Amniotic stem cell (primary cell): Measurements from ENCODE around the gene DNAJA4.
"Not testable (repeated sequence)": the region's sequence is repeated elsewhere in the genome, so short reads cannot be mapped to it uniquely, and the experiment has no call there.

Experiments
- DNase-seq: peaks from one replicate; lab custom pipeline; 2025; lab: John Stamatoyannopoulos, UW

DNAJA4 gene

DNA sequence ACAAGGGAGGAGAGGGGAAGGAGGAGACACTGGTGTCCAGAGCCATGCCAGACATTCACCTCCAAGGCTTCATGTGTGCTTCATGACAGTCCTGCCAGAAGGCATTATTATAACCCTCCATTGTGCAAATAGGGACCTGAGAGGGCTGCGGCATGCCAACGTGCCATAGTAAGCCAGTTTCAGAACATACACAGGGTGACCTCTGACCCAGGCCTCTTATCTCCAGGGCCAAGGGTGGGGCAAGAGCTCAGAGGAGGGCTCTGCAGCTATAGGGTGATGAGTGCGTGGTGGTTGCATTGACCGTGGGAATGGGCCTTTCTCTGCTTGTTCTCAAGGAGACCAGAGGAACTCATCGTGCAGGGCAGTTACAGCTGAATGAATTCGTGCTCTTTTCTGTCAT, 20.3 kb upstream of the DNAJA4 start:
- no peak for DNase-seq

DNA sequence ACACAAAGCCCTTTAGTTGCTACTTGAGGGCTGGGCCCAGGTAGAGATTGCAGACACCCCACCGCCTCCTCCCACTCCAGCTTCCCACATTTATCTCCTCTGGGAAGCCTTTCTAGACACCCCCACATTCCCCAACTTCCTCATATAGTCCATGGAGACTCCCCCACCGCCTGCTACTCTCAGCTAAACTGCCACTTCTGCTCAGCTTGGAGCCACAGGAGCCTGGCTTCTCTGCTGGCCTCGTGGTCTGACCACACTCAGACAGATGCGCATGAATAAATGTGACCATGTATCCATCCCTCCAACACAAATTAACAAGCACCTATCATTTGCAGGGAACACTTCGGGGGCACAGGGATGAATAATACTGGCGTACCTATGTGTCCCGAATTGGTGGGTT, 19.5 kb upstream of the DNAJA4 start:
- DNase-seq: no peak

DNA sequence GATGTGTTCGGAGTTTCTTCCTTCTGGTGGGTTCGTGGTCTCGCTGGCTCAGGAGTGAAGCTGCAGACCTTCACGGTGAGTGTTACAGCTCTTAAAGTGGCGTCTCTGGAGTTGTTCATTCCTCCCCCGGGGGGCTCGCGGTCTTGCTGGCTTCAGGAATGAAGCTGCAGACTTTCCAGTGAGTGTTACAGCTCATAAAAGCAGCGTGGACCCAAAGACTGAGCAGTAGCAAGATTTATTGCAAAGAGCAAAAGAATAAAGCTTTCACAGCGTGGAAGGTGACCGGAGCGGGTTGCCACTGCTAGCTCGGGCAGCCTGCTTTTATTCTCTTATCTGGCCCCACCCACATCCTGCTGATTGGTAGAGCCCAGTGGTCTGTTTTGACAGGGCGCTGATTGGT, 19.0 kb upstream of the DNAJA4 start:
- not testable (repeated sequence) for DNase-seq

DNA sequence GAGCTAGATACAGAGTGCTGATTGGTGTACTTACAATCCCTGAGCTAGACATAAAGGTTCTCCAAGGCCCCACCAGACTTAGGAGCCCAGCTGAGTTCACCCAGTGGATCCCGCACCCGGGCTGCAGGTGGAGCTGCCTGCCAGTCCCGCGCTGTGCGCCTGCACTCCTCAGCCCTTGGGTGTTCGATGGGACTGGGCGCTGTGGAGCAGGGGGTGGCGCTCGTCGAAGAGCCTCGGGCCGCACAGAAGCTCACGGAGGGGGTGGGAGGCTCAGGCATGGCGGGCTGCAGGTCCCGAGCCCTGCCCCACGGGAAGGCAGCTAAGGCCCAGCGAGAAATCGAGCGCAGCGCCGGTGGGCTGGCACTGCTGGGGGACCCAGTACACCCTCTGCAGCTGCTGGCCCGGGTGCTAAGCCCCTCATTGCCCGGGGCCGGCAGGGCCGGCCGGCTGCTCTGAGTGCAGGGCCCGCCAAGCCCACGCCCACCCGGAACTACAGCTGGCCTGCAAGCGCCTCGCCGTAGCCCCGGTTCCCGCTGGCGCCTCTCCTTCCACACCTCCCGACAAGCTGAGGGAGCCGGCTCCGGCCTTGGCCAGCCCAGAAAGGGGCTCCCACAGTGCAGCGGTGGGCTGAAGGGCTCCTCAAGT, 18.3 kb upstream of the DNAJA4 start:
- not testable (repeated sequence) for DNase-seq

DNA sequence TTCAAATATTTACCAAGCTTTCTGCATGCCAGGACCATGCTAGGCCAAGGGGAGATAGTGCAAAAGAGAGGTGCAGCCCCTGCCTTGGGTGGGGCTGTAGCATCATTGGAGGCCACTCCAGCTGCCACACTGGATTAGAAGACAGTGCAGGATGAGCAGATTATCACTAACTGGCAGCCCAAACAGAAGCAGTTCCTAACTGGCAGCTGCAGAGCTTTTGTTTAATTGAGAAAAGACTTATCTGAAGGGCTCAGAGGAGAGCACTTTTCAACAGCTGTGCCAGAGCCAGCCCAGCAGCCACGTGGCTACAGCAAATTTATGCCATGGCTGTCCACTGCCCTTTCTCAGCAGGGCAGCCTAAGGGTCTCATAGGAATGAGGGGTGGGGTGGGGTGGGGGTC, 16.5 kb upstream of the DNAJA4 start:
- no peak for DNase-seq

DNA sequence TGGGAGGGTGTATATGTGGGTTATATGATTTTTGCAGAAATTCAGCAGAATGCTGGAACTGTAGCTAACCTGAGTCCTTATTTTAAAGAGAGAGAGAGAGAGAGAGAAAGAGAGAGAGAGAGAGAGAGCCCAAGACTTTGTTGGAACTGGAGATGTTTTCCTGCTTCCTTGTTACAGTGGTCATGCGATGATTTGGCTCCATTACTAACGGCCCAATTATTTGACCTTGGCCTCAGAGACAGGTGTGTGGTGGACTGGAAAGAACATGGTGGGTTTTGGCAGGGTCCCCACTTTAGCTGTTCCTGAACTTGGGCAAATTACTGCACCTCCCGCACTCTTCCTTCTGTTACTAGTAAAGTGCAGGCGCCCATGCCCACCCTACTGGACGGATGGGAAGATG, 15.2 kb upstream of the DNAJA4 start:
- DNase-seq: no peak

DNA sequence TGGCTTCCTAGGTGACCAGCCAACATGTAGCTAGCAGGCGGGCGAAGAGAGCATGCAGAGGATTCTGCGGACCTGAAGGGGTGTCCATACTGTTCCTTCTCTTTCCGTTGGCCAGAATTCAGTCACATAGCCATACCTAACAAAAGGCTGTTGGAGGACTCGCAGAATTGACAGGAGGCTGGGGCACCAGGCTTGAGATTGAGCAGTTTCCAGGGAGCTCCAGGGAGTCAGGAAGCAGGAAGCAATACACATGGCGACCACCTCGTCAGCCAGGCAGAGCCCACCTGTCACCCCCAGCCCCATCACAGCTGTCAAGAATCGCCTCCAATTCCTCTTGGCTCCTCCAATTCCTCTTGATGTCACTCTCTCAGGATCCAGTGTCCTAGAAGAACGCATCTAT, 13.2 kb upstream of the DNAJA4 start:
- no peak for DNase-seq

DNA sequence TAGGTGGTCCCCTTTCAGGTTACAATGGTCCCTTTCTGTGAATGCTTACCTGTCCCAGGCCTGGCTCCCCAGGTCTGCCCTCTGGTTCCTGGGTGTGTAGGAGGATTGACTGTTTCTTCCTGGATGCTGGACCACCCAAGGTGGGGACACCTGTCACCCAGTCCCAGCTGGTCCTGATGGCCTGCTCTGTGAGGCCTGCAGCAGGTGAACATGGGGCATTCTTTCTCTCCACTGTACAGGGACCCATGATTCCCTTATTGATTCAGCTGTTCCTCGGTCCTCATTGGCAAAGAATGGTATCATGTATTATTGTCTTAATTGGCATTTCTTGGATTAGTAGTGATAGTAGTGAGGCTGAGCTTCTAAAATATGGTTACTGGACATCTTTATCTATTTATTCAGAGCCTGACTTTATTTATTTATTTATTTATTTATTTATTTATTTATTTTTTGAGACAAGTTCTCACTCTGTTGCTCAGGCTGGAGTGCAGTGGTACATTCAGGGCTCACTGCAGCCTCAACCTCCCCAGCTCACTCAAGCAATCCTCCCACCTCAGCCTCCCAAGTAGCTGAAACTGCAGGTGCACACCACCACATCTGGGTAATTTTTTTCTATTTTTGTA, 8.8 kb upstream of the DNAJA4 start:
- DNase-seq: no peak

DNA sequence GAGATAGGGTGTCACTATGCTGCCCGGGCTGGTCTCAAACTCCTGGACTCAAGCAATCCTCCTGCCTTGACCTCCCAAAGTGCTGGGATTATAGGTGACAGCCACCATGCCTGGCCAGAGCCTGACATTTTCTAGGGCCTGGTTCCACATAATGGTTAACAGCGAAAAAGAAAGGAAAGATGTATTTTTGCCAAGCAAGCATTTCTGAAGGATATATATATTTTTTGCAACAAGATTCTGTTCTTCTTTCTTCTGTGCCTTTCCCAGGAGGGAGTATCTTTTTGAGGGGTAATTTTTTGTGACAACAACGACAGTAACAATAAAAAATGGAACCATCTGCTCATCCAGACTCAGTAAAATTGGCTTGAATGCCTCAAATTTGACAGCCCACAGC, 8.3 kb upstream of the DNAJA4 start:
- DNase-seq: no peak

DNA sequence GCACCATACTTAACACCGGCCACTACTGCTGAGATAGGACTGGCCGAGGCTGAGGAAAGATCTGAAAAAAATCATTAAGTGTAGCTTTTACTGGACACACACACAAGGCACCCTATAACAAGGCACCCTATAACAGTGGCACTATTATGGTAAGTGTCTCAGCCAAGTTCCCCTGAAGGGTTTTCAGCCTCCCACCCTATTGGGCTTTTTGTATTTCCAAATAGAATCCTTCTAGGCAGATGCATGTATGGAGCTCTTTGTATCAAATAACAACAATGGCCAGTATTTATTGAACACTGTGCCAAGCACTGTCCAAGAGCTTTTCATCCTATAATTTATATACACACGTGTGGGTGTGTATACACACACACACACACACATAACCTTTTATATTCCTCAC, 6.7 kb upstream of the DNAJA4 start:
- DNase-seq: no peak

DNA sequence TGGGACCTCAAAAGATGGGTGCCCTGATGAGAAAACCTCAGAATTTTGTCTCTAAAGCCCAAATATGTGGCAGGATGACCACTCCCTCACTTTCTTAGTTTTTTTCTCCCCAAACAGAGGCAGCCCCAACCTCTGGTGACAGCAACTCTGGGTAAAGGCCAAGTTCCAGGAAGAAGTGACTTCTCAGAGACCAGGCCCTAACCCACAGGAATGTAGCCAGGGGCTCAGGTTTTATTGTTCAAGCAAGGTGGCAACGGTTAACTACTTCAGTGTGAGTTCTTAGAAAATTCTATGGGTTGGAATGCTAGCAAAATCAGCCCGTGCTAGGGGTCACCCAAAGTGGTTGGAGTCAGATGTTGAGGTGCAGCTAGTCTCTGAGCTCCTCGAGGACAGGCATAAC, 5.1 kb upstream of the DNAJA4 start:
- DNase-seq: no peak

DNA sequence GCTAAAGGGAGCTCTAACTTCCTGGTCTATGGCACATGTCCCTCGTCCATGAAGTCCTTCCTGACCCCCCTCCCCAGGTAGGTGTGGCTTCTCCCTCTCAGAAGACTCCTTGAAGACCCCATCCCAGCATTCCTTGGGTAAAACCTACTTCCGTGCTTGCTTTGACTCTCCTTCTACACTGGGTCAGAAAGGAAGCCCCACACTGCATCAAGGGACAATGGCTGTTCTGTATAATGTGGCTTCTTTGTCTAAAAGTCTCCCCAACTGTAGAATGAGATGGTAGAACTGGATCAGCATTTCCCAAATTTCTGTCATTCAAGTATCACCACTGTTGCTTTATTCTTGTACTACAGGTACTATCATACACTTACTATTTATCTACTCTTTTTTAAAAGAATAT, 3.9 kb upstream of the DNAJA4 start:
- DNase-seq: no peak

DNA sequence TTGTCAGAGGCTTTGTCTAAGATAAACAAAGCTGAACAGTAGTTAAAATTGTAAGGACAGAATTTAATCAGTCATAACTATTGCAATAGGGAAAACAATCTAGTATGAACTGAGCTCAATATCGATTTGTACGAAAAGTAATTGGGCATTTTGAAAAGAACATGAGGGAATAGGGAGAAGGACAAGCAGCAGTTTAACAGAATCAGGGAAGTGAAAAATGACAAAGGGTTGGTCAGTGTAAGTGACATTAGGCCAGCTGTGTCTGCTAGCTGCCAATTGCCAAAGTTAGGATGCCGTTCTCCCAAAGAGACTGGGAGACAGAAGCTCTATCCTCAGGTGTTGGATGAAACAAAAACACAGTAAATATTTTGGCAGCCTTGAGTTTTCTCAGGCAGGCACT, 3.3 kb upstream of the DNAJA4 start:
- no peak for DNase-seq

DNA sequence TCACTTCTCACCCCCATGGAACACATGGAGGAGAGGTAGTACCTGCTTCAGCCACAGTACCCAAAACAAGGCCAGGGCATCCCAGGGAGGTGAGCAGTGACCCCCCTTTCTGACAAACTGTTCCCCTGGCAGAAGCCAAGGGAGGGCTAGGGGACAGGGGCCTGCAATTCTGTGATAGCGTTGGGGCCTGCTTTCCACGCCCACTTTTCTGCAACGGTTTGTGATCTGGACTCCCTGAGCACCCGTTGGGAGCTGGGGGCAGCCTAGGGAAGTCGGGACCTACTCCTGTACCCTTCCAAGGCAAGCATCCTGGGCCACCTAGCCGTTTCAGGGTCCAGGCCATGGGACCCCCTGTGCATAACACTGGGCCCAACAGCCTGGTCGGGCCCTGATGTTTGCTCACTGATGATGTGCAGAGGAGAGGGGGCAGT, 996 bp upstream of the DNAJA4 start:
- no peak for DNase-seq

DNA sequence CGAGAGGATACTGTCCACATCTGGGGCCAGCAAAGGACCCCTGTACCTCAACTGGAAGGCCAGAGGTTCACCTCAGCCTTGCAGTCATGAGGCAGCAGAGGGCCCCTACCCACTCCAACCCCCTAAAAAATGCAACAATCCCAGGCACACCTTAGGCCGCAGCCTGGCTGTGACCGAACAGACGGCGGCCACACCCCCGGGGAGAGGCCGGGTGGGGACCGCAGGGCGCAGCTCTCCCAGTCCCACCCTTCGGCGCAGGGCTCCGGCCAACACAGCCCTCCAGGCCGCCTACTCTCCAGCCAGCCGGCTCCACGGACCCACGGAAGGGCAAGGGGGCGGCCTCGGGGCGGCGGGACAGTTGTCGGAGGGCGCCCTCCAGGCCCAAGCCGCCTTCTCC, 457 bp upstream of the DNAJA4 start:
- DNase-seq: no peak

DNA sequence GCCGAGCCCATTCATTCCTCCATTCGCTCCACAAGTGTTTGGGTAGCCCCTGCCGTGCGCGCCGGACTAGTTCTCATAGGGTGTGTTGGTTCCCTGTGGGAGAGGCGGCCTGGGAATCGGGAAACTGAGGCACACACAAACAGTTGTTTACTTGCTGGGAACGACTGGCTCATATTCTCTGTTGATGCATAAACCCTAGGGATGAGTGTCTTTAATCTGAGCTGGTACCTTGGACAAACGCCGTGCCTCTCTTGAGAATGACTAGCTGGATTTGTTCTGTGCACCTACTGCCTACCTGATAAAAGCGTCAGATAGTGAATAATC, 737 bp downstream of the DNAJA4 start:
- DNase-seq: no peak

DNA sequence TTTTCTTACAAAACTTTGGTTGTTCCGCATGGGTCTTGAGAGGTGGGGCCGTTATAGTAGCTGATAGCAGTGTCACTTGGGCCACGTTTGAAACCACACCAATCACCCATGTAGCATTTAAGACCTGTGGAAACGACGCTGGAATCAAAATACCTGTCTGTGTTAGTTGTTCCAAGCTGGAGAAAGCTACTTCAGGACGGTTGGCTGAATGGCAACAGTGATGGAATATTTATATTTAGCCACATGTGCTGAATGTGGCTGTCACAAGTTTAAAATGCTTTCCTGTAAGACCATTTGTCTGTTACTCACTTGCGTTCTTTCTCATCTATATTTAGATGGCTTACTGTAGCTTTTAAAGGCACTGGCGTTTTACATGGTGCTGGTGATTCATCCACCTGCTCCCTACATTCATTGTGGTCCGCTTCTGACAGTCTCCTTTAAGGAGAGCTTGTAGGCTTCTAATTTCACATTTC, 1.4 kb downstream of the DNAJA4 start:
- DNase-seq: no peak

DNA sequence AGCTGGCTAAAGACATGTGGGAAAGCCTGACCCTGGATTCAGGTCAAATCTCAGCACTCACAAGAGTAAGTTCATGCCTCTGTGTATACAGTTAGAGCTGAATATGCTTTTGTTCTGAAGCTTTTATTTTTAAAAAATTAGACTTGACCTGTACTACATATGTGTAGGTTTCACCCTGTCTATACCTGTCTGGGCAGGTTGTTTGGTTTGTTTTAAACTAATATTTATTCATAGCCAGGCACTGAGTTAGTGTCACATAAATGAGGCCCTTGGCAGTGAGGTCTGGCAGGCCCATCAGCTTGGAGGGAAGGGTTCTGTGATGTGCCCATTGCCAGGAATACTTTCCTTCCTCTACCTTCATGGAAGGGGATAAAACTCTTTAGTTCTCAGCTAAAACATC, 1.9 kb downstream of the DNAJA4 start:
- DNase-seq: no peak

DNA sequence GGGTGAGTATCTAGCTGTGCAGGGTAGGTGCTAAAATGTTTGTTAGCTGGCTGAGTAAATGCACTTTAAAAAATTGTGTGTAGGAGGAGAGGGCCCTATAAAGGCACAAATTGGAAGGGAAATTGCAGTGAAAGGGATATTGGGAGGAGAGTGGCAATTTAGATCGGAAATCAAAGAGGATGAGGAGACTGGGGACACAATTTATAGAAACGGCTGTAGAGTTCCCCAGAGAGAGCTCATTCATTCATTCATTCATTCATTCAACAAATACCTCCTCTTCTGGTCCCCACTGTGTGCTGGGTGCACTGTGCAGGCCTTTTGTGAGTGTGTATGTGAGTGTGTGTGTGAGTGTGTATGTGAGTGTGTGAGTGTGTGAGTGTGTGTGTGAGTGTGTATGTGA, 2.4 kb downstream of the DNAJA4 start:
- no peak for DNase-seq

DNA sequence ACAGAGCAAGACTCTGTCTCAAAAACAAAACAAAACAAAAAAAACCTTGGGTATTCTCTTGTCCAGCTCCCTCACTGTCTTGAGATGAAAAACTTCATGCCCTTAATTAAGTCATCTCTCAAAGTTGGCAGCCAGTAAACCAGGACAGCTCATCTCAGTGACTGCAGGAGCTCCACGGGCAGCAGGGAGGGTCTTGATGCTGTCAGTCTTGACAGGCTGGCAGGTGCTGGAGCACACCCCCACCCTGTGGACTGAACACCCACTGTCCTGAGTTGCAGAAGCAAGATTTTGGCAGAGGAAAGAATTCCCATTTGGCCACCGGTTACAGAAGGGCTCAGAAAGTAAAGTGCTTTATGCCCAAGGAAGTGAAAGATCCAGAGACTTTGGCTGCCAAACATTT, 8.0 kb downstream of the DNAJA4 start:
- no peak for DNase-seq

DNA sequence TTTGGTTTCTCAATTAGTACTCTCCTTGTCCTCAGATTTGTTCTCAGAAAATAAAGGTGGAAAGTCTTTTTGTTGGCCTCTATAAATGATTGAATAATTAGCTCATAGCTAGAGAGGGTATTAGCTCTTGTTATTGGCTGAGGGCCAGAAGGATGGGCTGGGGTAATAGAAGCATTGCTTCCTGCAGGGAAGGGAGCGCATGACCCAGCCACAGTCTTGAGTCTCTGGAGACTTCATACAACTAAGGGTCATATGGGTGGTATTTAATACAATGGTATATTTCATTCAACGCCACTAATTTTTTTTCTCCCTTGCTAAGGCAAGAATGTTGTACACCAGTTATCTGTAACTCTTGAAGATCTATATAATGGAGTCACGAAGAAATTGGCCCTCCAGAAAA, 8.4 kb downstream of the DNAJA4 start:
- DNase-seq: no peak

DNA sequence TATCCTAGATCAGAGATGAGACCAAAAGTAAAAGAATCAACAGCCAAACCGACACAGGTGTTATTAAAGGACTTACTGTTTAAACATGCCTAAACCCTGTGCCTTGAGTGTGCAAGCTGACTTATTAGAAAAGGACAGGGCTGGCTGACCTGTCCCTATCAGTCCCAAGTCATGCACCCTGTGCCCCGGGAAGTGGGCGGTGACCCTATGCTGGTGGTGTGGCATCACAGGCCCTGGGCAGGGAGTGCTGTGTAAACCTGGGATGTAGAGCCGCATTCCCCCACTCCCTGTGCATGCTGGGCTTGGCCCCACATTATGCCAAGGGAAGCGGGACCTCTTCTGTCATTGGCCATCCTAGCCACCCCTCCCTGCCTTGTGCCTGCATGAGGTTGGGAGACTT, 10.6 kb downstream of the DNAJA4 start:
- DNase-seq: no peak

DNA sequence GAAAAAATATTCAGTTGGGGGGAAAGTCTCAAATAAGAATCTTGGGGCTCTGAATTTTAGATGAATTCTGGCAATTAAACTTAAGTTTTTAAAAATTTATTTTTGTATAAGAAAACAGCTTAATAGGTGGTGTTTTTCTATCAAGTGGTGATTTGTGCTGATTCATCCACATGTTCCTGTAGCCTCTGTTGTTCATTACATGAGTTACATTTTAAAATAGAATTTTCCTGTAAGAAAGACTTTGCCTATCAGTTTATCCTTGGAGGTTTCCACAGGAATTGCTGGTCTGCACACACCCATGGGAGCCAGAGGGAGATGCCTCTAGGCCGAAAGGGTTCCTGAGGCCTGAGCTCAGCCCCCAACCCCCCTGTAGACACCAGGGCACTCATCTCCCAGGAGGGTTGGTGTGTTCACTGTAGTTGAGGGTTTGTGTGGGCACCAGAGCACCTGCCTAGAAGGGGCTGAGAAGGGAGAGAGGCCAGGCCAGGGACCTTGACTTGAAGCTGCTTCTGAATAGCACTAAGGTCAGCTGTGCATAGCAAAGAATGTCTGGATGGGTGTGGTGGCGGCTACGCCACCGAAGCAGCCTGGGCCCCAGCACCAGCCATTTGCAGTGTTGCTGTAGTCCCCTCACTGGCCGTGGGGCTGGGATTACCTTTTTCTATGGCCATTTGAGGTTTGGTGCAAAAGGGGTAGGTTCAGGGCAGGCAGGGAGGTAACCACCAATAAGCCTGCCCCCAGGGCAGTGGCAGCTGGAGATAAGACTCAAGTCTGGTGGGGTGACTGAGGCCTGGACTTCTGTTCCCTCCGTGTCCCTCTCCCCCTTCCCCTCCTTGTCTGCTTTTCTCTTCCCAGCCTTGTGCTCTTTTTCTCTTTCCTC, 11.9 kb downstream of the DNAJA4 start:
- no peak for DNase-seq
